ENCODE measurements around the gene CCND2.

The CCND2 gene

GRCh38 chr12:4271717-4272423, 1.7 kb upstream of the CCND2 start:
- peak; percentile 57 for DNase-seq (ENCODE audit: low read depth)
- peaks cover 8% of the 10 kb centered on the region for H3K36me3 ChIP-seq (ENCODE audit: control insufficient read depth, insufficient read depth, low read length, severe bottlenecking)
- peaks cover 13% of the 10 kb centered on the region for H3K27me3 ChIP-seq (replicated peaks; ENCODE audit: control insufficient read depth, insufficient read depth, low read length)
- no peaks in the 10 kb centered on the region for H3K9me3 ChIP-seq (ENCODE audit: control insufficient read depth, low read length)
- H3K4me3 ChIP-seq (ENCODE audit: low read length), result peak overlapping the region; percentile 78
- peak overlapping the region; percentile 76 for H3K9ac ChIP-seq (ENCODE audit: low read length)
- H3K4me1 ChIP-seq (ENCODE audit: control insufficient read depth, insufficient read depth, low read length), result peaks cover 41% of the 10 kb centered on the region

DNA sequence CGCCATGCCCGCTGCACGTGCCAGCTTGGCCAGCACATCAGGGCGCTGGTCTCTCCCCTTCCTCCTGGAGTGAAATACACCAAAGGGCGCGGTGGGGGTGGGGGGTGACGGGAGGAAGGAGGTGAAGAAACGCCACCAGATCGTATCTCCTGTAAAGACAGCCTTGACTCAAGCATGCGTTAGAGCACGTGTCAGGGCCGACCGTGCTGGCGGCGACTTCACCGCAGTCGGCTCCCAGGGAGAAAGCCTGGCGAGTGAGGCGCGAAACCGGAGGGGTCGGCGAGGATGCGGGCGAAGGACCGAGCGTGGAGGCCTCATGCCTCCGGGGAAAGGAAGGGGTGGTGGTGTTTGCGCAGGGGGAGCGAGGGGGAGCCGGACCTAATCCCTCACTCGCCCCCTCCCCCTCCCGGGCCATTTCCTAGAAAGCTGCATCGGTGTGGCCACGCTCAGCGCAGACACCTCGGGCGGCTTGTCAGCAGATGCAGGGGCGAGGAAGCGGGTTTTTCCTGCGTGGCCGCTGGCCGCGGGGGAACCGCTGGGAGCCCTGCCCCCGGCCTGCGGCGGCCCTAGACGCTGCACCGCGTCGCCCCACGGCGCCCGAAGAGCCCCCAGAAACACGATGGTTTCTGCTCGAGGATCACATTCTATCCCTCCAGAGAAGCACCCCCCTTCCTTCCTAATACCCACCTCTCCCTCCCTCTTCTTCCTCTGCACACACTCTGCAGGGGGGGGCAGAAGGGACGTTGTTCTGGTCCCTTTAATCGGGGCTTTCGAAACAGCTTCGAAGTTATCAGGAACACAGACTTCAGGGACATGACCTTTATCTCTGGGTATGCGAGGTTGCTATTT, 914 bp upstream of the CCND2 start:
- H3K4me3 ChIP-seq (ENCODE audit: low read length), result peak overlapping the region; percentile 76
- peak; percentile 7 for DNase-seq (ENCODE audit: low read depth)

DNA sequence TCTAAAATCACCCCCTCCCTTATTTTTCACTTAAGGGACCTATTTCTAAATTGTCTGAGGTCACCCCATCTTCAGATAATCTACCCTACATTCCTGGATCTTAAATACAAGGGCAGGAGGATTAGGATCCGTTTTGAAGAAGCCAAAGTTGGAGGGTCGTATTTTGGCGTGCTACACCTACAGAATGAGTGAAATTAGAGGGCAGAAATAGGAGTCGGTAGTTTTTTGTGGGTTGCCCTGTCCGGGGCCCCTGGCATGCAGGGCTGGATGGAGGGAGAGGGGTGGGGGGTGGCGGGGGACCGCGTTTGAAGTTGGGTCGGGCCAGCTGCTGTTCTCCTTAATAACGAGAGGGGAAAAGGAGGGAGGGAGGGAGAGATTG, 300 bp upstream of the CCND2 start:
- H3K9me3 ChIP-seq (ENCODE audit: control insufficient read depth, low read length), result no peaks in the 10 kb centered on the region
- peak overlapping the region; percentile 76 for H3K4me3 ChIP-seq (ENCODE audit: low read length)
- H3K4me1 ChIP-seq (ENCODE audit: control insufficient read depth, insufficient read depth, low read length), result peaks cover 48% of the 10 kb centered on the region
- peaks cover 19% of the 10 kb centered on the region for H3K36me3 ChIP-seq (ENCODE audit: control insufficient read depth, insufficient read depth, low read length, severe bottlenecking)
- peak overlapping the region; percentile 66 for H3K9ac ChIP-seq (ENCODE audit: low read length)
- no peak for DNase-seq (ENCODE audit: low read depth)
- peaks cover 9% of the 10 kb centered on the region for H3K27me3 ChIP-seq (replicated peaks; ENCODE audit: control insufficient read depth, insufficient read depth, low read length)

More for the DNA sequence above, 914 bp upstream of the CCND2 start:
- Histone ChIP-seq H3K27me3 (replicated peaks; ENCODE audit: control insufficient read depth, insufficient read depth, low read length) (peaks cover 9% of the 10 kb centered on the region), H3K9me3 (ENCODE audit: control insufficient read depth, low read length) (no peaks in the 10 kb centered on the region), H3K4me1 (ENCODE audit: control insufficient read depth, insufficient read depth, low read length) (peaks cover 48% of the 10 kb centered on the region), H3K36me3 (ENCODE audit: control insufficient read depth, insufficient read depth, low read length, severe bottlenecking) (peaks cover 14% of the 10 kb centered on the region), H3K9ac (ENCODE audit: low read length) (peak overlapping the region; percentile 66)

DNA sequence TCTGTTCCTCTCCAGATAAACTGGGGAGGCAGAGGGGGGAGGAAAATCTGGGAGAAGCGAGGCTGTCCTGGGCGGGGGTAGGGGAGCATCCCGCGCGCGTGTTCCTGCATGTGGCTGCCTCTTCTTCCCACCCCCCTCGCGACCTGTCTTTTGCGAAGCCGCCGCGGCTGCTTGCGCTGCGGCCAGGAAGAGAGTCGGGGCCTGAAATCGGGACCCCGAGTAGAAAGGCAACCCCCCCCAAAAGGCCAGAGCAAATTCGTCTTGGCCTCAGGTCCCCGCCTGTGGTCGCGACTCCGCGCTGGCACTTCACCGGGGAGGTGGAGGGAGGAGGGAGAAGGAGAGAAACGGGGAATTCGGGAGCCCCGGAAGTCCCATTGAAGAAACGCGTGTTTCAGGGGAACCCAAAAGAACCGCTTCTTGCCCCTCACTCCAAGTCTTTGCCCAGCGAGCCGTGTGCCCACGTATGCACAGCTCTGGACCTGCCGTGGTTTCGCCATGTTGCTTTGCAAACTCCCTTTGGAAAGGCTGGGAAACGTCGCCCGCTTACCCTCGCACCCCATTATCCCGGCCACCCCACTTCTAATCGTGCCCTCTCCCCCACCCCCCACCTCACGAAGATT, 944 bp downstream of the CCND2 start:
- peaks cover 22% of the 10 kb centered on the region for H3K36me3 ChIP-seq (ENCODE audit: control insufficient read depth, insufficient read depth, low read length, severe bottlenecking)
- peak overlapping the region; percentile 93 for H3K4me3 ChIP-seq (ENCODE audit: low read length)
- H3K9me3 ChIP-seq (ENCODE audit: control insufficient read depth, low read length), result no peaks in the 10 kb centered on the region
- peaks cover 54% of the 10 kb centered on the region for H3K4me1 ChIP-seq (ENCODE audit: control insufficient read depth, insufficient read depth, low read length)
- H3K27me3 ChIP-seq (replicated peaks; ENCODE audit: control insufficient read depth, insufficient read depth, low read length), result peaks cover 9% of the 10 kb centered on the region
- DNase-seq (ENCODE audit: low read depth), result peak; percentile 32
- peak overlapping the region; percentile 89 for H3K9ac ChIP-seq (ENCODE audit: low read length)

- peaks cover 29% of the 10 kb centered on the region for H3K36me3 ChIP-seq (ENCODE audit: control insufficient read depth, insufficient read depth, low read length, severe bottlenecking)
- peak overlapping the region; percentile 89 for H3K9ac ChIP-seq (ENCODE audit: low read length)
- peak overlapping the region; percentile 93 for H3K4me3 ChIP-seq (ENCODE audit: low read length)
- no peaks in the 10 kb centered on the region for H3K9me3 ChIP-seq (ENCODE audit: control insufficient read depth, low read length)
- DNase-seq (ENCODE audit: low read depth), result peak; percentile 60
- peaks cover 6% of the 10 kb centered on the region for H3K27me3 ChIP-seq (replicated peaks; ENCODE audit: control insufficient read depth, insufficient read depth, low read length)
- peaks cover 56% of the 10 kb centered on the region for H3K4me1 ChIP-seq (ENCODE audit: control insufficient read depth, insufficient read depth, low read length)
Observed at GRCh38 chr12:4275016-4275869, 1.7 kb downstream of the CCND2 start.

GRCh38 chr12:4275870-4276301, 2.3 kb downstream of the CCND2 start:
- H3K4me1 ChIP-seq (ENCODE audit: control insufficient read depth, insufficient read depth, low read length), result peaks cover 58% of the 10 kb centered on the region

DNA sequence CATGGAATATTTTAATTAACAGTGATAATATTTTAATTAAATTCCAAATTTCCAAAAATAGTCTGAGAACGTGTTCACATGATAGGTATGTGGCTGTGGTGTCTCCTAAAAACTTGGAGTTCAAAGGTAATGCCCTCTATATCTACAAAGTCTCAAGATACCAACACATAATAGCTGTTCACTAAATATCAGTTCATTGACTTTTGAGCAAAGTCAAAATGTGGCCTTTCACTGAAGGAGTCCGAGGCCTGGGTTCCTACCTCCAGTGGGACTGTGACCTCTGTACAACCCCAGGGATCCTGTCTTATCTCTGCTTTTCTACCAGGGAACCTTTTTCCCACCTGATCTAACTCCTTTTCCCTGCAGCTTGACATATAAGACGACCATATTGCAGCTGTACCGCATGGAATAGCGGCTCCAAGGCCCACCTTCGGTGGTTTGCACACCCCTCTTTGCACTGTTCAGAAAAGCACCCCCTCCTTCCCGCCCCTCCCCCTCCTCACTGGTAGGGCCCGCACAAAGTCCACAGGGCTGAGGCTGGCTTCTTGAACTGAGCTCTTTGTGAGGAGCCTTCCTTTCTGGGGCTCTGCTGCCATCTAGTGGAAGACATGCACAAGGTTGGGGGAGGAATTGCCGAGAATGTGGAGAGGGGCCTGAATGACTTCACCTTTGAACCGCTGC, 3.1 kb downstream of the CCND2 start:
- DNase-seq (ENCODE audit: low read depth), result peak; percentile 95
- Histone ChIP-seq H3K4me1 (ENCODE audit: control insufficient read depth, insufficient read depth, low read length) (peaks cover 64% of the 10 kb centered on the region), H3K4me3 (ENCODE audit: low read length) (peak overlapping the region; percentile 93), H3K9ac (ENCODE audit: low read length) (peak overlapping the region; percentile 89), H3K27me3 (replicated peaks; ENCODE audit: control insufficient read depth, insufficient read depth, low read length) (no peaks in the 10 kb centered on the region), H3K9me3 (ENCODE audit: control insufficient read depth, low read length) (no peaks in the 10 kb centered on the region), H3K36me3 (ENCODE audit: control insufficient read depth, insufficient read depth, low read length, severe bottlenecking) (peaks cover 29% of the 10 kb centered on the region)

More at GRCh38 chr12:4275870-4276301, 2.3 kb downstream of the CCND2 start:
- Histone ChIP-seq H3K9ac (ENCODE audit: low read length) (peak overlapping the region; percentile 89), H3K4me3 (ENCODE audit: low read length) (peak overlapping the region; percentile 93), H3K27me3 (replicated peaks; ENCODE audit: control insufficient read depth, insufficient read depth, low read length) (peaks cover under 1% of the 10 kb centered on the region), H3K9me3 (ENCODE audit: control insufficient read depth, low read length) (no peaks in the 10 kb centered on the region), H3K36me3 (ENCODE audit: control insufficient read depth, insufficient read depth, low read length, severe bottlenecking) (peaks cover 29% of the 10 kb centered on the region)
- DNase-seq (ENCODE audit: low read depth), result no peak

DNA sequence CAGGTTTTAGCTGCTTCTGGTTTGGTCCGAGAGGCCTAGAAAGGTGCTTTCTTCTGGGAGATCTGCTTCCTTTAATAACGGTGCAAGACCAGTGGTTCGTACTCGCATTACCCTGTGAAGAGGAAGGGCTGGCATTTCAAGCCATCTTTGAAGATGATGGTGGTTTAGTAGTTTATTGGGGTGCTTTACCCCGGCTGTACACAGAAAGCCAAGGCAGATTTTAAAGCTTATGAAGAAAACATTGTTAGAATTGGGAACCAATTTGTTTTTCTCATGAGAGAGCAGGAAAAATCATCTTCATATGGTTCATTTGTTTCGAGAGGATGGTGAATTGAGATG, 3.6 kb downstream of the CCND2 start:
- no peak for DNase-seq (ENCODE audit: low read depth)
- Histone ChIP-seq H3K36me3 (ENCODE audit: control insufficient read depth, insufficient read depth, low read length, severe bottlenecking) (peaks cover 33% of the 10 kb centered on the region), H3K9ac (ENCODE audit: low read length) (no peak overlapping the region), H3K4me1 (ENCODE audit: control insufficient read depth, insufficient read depth, low read length) (peaks cover 68% of the 10 kb centered on the region), H3K4me3 (ENCODE audit: low read length) (peak overlapping the region; percentile 93), H3K27me3 (replicated peaks; ENCODE audit: control insufficient read depth, insufficient read depth, low read length) (no peaks in the 10 kb centered on the region), H3K9me3 (ENCODE audit: control insufficient read depth, low read length) (no peaks in the 10 kb centered on the region)

- Histone ChIP-seq H3K4me1 (ENCODE audit: control insufficient read depth, insufficient read depth, low read length) (peaks cover 63% of the 10 kb centered on the region), H3K27me3 (replicated peaks; ENCODE audit: control insufficient read depth, insufficient read depth, low read length) (no peaks in the 10 kb centered on the region), H3K9me3 (ENCODE audit: control insufficient read depth, low read length) (no peaks in the 10 kb centered on the region), H3K9ac (ENCODE audit: low read length) (no peak overlapping the region), H3K36me3 (ENCODE audit: control insufficient read depth, insufficient read depth, low read length, severe bottlenecking) (peaks cover 40% of the 10 kb centered on the region), H3K4me3 (ENCODE audit: low read length) (no peak overlapping the region)
- no peak for DNase-seq (ENCODE audit: low read depth)
Observed at GRCh38 chr12:4277857-4278256, 4.3 kb downstream of the CCND2 start.
